ENCODE results near the gene HMCN2.

Gene HMCN2

DNA sequence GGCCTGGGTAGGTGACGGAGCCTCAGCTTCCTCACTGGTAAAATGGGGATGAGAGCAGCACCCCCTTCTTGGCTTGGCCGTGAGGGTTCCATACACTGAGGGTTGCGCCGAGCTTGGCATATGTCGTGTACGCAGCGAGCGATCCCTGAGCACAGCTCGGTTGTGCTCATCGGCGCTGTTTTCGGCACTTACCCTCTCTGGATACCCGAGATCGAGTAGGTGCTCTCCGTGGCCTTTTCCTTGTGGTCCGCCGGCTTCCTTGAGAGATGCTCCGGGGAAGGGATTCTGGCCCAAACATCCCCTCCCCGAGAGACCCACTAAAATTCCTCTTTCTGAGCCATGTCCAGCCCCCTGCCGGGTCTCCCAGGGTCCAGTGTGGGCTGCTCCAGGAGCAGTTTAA, 40.0 kb upstream of the HMCN2 start:
- no peak for DNase-seq (ENCODE audit: low read depth)
- H3K4me3 ChIP-seq (ENCODE audit: control insufficient read depth, low read depth, low read length): no peak overlapping the region
- TF ChIP-seq, protein P1, sequence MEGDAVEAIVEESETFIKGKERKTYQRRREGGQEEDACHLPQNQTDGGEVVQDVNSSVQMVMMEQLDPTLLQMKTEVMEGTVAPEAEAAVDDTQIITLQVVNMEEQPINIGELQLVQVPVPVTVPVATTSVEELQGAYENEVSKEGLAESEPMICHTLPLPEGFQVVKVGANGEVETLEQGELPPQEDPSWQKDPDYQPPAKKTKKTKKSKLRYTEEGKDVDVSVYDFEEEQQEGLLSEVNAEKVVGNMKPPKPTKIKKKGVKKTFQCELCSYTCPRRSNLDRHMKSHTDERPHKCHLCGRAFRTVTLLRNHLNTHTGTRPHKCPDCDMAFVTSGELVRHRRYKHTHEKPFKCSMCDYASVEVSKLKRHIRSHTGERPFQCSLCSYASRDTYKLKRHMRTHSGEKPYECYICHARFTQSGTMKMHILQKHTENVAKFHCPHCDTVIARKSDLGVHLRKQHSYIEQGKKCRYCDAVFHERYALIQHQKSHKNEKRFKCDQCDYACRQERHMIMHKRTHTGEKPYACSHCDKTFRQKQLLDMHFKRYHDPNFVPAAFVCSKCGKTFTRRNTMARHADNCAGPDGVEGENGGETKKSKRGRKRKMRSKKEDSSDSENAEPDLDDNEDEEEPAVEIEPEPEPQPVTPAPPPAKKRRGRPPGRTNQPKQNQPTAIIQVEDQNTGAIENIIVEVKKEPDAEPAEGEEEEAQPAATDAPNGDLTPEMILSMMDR (conservative IDR thresholded peaks at IDR 0.05; ENCODE audit: control insufficient read depth, insufficient read depth, low read depth, low read length): no peak

DNA sequence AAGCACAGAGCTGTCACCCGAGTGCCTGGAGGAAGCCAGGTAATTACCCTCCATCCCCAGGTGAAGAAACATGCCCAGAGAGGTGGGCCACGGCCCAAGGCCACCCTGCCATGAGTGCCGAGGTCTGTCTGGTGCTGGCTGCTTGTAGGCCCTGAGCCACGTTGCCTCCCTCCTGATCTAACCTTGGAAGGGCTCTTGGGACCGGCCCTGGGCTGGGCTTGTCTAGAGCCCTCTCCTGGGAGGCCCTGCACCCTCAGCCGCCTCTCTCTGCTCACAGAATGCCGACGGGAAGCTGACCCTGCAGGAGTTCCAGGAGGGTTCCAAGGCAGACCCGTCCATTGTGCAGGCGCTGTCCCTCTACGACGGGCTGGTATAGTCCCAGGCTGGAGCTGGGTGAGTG, 39.4 kb upstream of the HMCN2 start:
- no peak overlapping the region for H3K4me3 ChIP-seq (ENCODE audit: control insufficient read depth, low read depth, low read length)
- TF ChIP-seq, protein P1 (conservative IDR thresholded peaks at IDR 0.05; ENCODE audit: control insufficient read depth, insufficient read depth, low read depth, low read length): no peak
- no peak for DNase-seq (ENCODE audit: low read depth)

DNA sequence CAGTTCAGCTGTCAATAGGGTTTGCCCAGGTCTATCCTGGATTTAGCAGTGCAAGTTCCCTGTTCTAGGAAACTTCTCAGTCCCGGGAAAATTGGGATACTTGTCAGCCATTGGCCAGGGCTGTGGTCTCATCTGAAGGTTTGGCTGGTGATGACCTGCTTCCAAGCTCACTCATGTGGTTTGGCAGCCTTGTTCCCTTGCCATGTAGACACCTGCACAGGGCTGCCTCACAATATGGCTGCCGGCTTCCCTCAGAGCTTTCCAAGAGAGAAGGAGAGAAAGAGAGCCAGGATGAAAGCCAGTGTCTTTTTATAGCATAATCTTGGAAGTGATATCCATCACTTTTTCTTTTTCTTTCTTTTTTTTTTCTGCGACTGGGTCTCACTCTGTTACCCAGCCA, 37.7 kb upstream of the HMCN2 start:
- H3K4me3 ChIP-seq (ENCODE audit: control insufficient read depth, low read depth, low read length): no peak overlapping the region
- TF ChIP-seq, protein P1 (conservative IDR thresholded peaks at IDR 0.05; ENCODE audit: control insufficient read depth, insufficient read depth, low read depth, low read length): no peak
- DNase-seq (ENCODE audit: low read depth): no peak

DNA sequence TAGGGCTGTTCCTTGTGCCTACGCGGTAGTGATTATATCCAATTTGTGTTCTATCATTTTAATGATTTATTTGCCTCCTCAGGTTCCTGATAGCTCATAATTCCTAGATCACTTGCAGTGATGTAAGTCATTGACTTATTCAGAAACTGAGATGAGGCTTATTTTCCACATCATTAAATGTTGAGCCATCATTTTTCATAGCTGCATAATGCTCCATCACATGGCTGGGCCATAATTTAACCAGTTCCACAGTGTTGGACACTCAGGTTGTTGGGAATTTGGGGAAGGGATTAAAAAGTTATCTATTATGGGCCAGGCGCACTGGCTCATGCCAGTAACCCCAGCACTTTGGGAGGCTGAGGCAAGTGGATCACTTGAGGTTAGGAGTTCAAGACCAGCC, 35.8 kb upstream of the HMCN2 start:
- H3K4me3 ChIP-seq (ENCODE audit: control insufficient read depth, low read depth, low read length): no peak overlapping the region
- TF ChIP-seq, protein P1 (conservative IDR thresholded peaks at IDR 0.05; ENCODE audit: control insufficient read depth, insufficient read depth, low read depth, low read length): no peak
- no peak for DNase-seq (ENCODE audit: low read depth)

DNA sequence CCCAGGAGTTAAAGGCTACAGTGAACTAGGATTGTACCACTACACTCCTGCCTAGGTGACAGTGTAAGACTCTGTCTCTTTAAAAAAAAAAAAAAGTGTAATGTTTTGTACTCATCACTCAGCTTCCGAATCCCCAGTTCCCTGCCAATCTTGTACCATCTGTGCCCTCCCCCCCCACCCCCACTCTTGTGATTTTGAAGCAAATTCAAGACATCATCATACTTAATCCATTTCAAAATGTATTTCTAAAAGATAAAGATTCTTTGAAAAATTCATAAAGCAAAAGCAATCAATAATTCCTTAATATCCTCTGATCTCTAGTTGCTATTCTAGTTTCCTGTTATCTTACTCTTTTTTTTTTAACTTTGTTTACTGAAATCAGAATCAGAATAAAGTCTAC, 34.9 kb upstream of the HMCN2 start:
- TF ChIP-seq, protein P1 (conservative IDR thresholded peaks at IDR 0.05; ENCODE audit: control insufficient read depth, insufficient read depth, low read depth, low read length): no peak
- H3K4me3 ChIP-seq (ENCODE audit: control insufficient read depth, low read depth, low read length): no peak overlapping the region
- DNase-seq (ENCODE audit: low read depth): no peak

DNA sequence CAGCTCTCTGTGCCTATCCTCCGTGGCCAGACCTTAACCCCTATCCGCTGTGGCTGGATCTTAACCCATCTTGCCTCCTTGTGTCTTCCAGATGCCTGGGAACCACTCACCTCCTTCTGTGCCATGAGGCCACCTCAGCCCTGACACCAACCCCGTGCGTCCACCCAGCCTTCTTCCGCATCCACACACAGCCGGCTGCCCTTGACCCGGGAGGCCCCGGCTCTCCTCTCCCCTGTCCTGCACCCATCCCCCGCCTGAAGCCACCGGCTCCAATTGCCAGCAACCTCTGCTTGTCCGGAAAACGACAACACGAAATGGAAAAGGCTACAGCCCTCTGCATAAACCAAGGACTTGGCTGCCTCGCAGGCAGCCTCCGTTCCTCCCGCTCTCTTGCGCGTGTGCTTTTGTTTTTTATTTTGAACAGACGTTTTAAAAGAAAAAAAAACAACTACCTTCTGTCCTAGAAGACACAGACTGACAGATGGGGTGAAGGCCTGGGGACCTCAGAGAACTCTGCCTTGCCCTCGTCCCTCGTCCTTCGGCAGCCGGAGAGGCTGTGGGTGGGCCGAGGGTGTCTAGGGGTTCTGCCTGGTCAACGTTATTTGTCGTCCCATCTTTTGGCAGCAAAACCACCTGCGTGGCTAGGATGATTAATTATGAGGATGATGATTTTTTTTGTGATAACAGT, 32.5 kb upstream of the HMCN2 start:
- TF ChIP-seq, protein P1 (conservative IDR thresholded peaks at IDR 0.05; ENCODE audit: control insufficient read depth, insufficient read depth, low read depth, low read length): no peak

DNA sequence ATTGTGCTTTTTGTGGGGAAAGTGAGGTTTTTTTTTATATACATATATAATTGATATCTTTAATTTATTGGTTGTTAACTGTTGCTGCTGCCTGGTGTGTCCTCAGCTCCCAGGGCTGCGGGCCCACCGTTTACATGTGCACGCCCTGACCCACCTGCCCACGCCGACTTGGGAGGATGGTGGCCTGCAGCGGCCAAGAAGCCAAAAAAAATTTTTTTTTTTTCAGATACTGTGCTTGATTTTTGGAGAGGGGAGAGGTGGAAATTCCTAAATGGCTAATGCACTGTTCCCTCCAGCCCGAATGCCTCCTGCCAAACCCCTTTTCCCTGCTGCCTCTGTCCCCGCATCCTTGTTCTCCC, 32.0 kb upstream of the HMCN2 start:
- TF ChIP-seq, protein P1 (conservative IDR thresholded peaks at IDR 0.05; ENCODE audit: control insufficient read depth, insufficient read depth, low read depth, low read length): no peak
- no peak for DNase-seq (ENCODE audit: low read depth)
- H3K4me3 ChIP-seq (ENCODE audit: control insufficient read depth, low read depth, low read length): no peak overlapping the region

More for the DNA sequence above, 32.5 kb upstream of the HMCN2 start:
- H3K4me3 ChIP-seq (ENCODE audit: control insufficient read depth, low read depth, low read length): no peak overlapping the region
- no peak for DNase-seq (ENCODE audit: low read depth)

All from fibroblast of mammary gland (primary cell).